SK-N-SH (cell line): Measurements from ENCODE around the gene PRKD2. TPM values are rescaled to one million over a fixed set of nuclear protein-coding genes. Genes with fewer than 3 reads are reported as not detected.
A peak's percentile ranks its signal among the peaks of the same experiment; 100 is the strongest.

Source experiments
- CTCF ChIA-PET: fragments of 300-600, 350-600 bp; formaldehyde crosslinking; extraction: SDS; loops from one replicate; lab custom pipeline; 2021; lab: Yijun Ruan, JAX
- POLR2A ChIA-PET: fragments of 350-600 bp; sonication (Branson Sonifier 250); formaldehyde crosslinking; extraction: SDS; loops from one replicate; lab custom pipeline; 2020; ENCODE audit warnings: antibody characterized with exemption, inconsistent platforms; lab: Yijun Ruan, JAX
- DNase-seq: peaks from one replicate; pipeline ENCODE4 v3.0.0; 2012
- H2AFZ ChIP-seq: fragments of 200-600 bp; sonication (generic); 2 replicates; pipeline ENCODE4 v1.8.1; 2016; ENCODE audit warnings: antibody characterized with exemption, mild to moderate bottlenecking, low read depth
- H3F3A ChIP-seq: fragments of 200-600 bp; sonication (generic); replicated peaks from 2 replicates; pipeline ENCODE3; 2016; ENCODE audit warnings: antibody characterized with exemption, mild to moderate bottlenecking; ENCODE audit not compliant: insufficient read depth
- H3K27ac ChIP-seq, 2 experiments: fragments of 200-500 bp in 1 of 2; fragments of 200-600 bp in 1 of 2; sonication (Bioruptor generic) in 1 of 2; sonication (generic), shearing (Covaris generic) in 1 of 2; 2 replicates each; pipeline versions ENCODE4 v1.5.1 to v1.6.1; 2014 to 2016; ENCODE audit warnings: low read depth in 2 of 2, inconsistent platforms in 1 of 2, low read length in 1 of 2, mild to moderate bottlenecking in 1 of 2, mixed read lengths in 1 of 2
- H3K27me3 ChIP-seq: fragments of 200-600 bp; sonication (generic), shearing (Covaris generic); 2 replicates; pipeline ENCODE4 v1.6.1; 2016; ENCODE audit warnings: mixed run types; ENCODE audit not compliant: insufficient read depth
- H3K36me3 ChIP-seq, 2 experiments: fragments of 200-500 bp in 1 of 2; fragments of 200-600 bp in 1 of 2; sonication (Bioruptor generic) in 1 of 2; sonication (generic) in 1 of 2; replicated peaks in 1 of 2; 2 replicates each; pipeline versions ENCODE3 to v1.5.1; 2014 to 2016; ENCODE audit warnings: low read length in 1 of 2, mild to moderate bottlenecking in 1 of 2; ENCODE audit not compliant: insufficient read depth in 2 of 2, control insufficient read depth in 1 of 2
- H3K4me1 ChIP-seq, 2 experiments: fragments of 200-500 bp in 1 of 2; fragments of 200-600 bp in 1 of 2; sonication (Bioruptor generic) in 1 of 2; sonication (generic), shearing (Covaris generic) in 1 of 2; 2 replicates each; pipeline versions ENCODE4 v1.5.1 to v1.6.1; 2014 to 2016; ENCODE audit warnings: low read depth in 1 of 2, low read length in 1 of 2, mixed run types in 1 of 2; ENCODE audit not compliant: insufficient read depth in 2 of 2, control insufficient read depth in 1 of 2
- H3K4me2 ChIP-seq: fragments of 200-600 bp; sonication (generic), shearing (Covaris generic); 2 replicates; pipeline ENCODE4 v1.6.1; 2017; ENCODE audit warnings: mixed run types
- H3K4me3 ChIP-seq, 2 experiments: fragments of 200-500 bp in 1 of 2; fragments of 200-600 bp in 1 of 2; sonication (Bioruptor generic) in 1 of 2; sonication (generic), shearing (Covaris generic) in 1 of 2; 2 replicates each; pipeline versions ENCODE4 v1.5.1 to v1.8.1; 2014 to 2016; ENCODE audit warnings: low read depth in 2 of 2, inconsistent platforms in 1 of 2, low read length in 1 of 2, mild to moderate bottlenecking in 1 of 2, mixed read lengths in 1 of 2, moderate library complexity in 1 of 2
- H3K79me2 ChIP-seq: fragments of 200-600 bp; sonication (generic); 2 replicates; pipeline ENCODE4 v1.8.1; 2017; ENCODE audit warnings: mild to moderate bottlenecking; ENCODE audit not compliant: insufficient read depth
- H3K9ac ChIP-seq: fragments of 200-600 bp; sonication (generic); 2 replicates; pipeline ENCODE4 v1.6.1; 2017; ENCODE audit warnings: mixed run types
- H3K9me2 ChIP-seq: fragments of 200-600 bp; sonication (generic); 2 replicates; pipeline ENCODE4 v1.6.1; 2017; ENCODE audit warnings: mixed run types
- H3K9me3 ChIP-seq: fragments of 200-600 bp; sonication (generic); 2 replicates; pipeline ENCODE4 v1.6.1; 2017; ENCODE audit warnings: mixed run types, mild to moderate bottlenecking, moderate library complexity
- H4K20me1 ChIP-seq: fragments of 200-600 bp; sonication (generic); 2 replicates; pipeline ENCODE4 v1.6.1; 2017; ENCODE audit warnings: mild to moderate bottlenecking, mixed run types; ENCODE audit not compliant: insufficient read depth
- CHD2 ChIP-seq: fragments of 150-350 bp; IDR thresholded peaks from 2 replicates; pipeline ENCODE4 v1.6.1; 2018; ENCODE audit warnings: low read length; ENCODE audit not compliant: partially characterized antibody
- ELF1 ChIP-seq: IDR thresholded peaks from 2 replicates; pipeline ENCODE4 v1.4.0; 2012
- FOXM1 ChIP-seq: IDR thresholded peaks from 2 replicates; pipeline ENCODE4 v1.4.0; 2012; ENCODE audit warnings: low read depth, mild to moderate bottlenecking
- GABPA ChIP-seq: IDR thresholded peaks from 2 replicates; pipeline ENCODE4 v1.4.0; 2012; ENCODE audit warnings: low read depth, mild to moderate bottlenecking
- JUND ChIP-seq: IDR thresholded peaks from 2 replicates; pipeline ENCODE4 v1.4.0; 2012
- MAX ChIP-seq: IDR thresholded peaks from 2 replicates; pipeline ENCODE4 v1.4.0; 2012; ENCODE audit warnings: low read depth
- MXI1 ChIP-seq: IDR thresholded peaks from 2 replicates; pipeline ENCODE4 v1.6.1; 2012; ENCODE audit warnings: mild to moderate bottlenecking, low read depth, low read length, improper control_type of control experiment
- NFIC ChIP-seq: IDR thresholded peaks from 2 replicates; pipeline ENCODE4 v1.4.0; 2012; ENCODE audit warnings: borderline replicate concordance
- NRF1 ChIP-seq: IDR thresholded peaks from 2 replicates; pipeline ENCODE4 v1.6.1; 2012; ENCODE audit warnings: low read depth, mild to moderate bottlenecking, low read length
- PBX3 ChIP-seq: IDR thresholded peaks from 2 replicates; pipeline ENCODE4; 2012
- RAD21 ChIP-seq: IDR thresholded peaks from 2 replicates; pipeline ENCODE4 v1.6.1; 2012; ENCODE audit warnings: mild to moderate bottlenecking, low read length
- RFX5 ChIP-seq: IDR thresholded peaks from 2 replicates; pipeline ENCODE4 v1.6.1; 2012; ENCODE audit warnings: mild to moderate bottlenecking, improper control_type of control experiment, low read length
- SMC3 ChIP-seq: IDR thresholded peaks from 2 replicates; pipeline ENCODE4 v1.6.1; 2012; ENCODE audit warnings: low read depth, low read length, improper control_type of control experiment
- TAF1 ChIP-seq: IDR thresholded peaks from 2 replicates; pipeline ENCODE4 v1.6.1; 2012; ENCODE audit warnings: low read depth, mild to moderate bottlenecking, low read length, moderate library complexity, borderline replicate concordance
- TEAD4 ChIP-seq: IDR thresholded peaks from 2 replicates; pipeline ENCODE4 v1.4.0; 2012; ENCODE audit warnings: mild to moderate bottlenecking, borderline replicate concordance; ENCODE audit not compliant: insufficient read depth
- YY1 ChIP-seq: IDR thresholded peaks from 2 replicates; pipeline ENCODE4 v1.4.0; 2012; ENCODE audit warnings: low read depth, mild to moderate bottlenecking
- WGBS: methylation state at CpG from one replicate; pipeline ENCODE4 v1.1.6; 2017; ENCODE audit warnings: low lambda C conversion rate; 5-methylcytosine and 5-hydroxymethylcytosine counted together
- polyA plus RNA-seq, 3 experiments: library from polyadenylated mRNA; depleted of rRNA; stranded (reverse); fragments of >200 nt; gene quantifications; 2 replicates each; pipeline ENCODE4 v1.2.3, GENCODE V29; 2012
- TF ChIP-seq, protein P1 (sequence below): fragments of 150-350 bp; IDR thresholded peaks from 2 replicates; pipeline ENCODE4 v1.6.1; 2017; ENCODE audit warnings: antibody characterized with exemption, low read length, low read depth, borderline replicate concordance
- TF ChIP-seq, protein P2 (sequence below): fragments of 150-350 bp; IDR thresholded peaks from 2 replicates; pipeline ENCODE4 v1.6.1; 2016; ENCODE audit warnings: mild to moderate bottlenecking, low read depth, low read length

Gene PRKD2
- polyA plus RNA-seq, 1 of the 3 experiments (the other 2 are of a cell fraction), result 21.4 TPM

- 0 out of 2 replicates have a peak, but pooled peaks have one; percentile 4 for TF ChIP-seq PBX3
- no peak for TF ChIP-seq TEAD4
- no peak for TF ChIP-seq GABPA
- TF ChIP-seq SMC3, result no peak
- TF ChIP-seq RFX5, result peak; percentile 79
- TF ChIP-seq NFIC, result peak; percentile 76
- no peak for TF ChIP-seq RAD21
- TF ChIP-seq, protein P1, sequence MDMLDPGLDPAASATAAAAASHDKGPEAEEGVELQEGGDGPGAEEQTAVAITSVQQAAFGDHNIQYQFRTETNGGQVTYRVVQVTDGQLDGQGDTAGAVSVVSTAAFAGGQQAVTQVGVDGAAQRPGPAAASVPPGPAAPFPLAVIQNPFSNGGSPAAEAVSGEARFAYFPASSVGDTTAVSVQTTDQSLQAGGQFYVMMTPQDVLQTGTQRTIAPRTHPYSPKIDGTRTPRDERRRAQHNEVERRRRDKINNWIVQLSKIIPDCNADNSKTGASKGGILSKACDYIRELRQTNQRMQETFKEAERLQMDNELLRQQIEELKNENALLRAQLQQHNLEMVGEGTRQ, result peak; percentile 66; the same call in 1 of the 2 replicates
- TF ChIP-seq FOXM1, result no peak
- TF ChIP-seq MAX, result peak; percentile 83
- peak; percentile 87 for TF ChIP-seq MXI1
- TF ChIP-seq, all 33 proteins: peak for 11
Observed at GRCh38 chr19:46661020-46661731, 55.7 kb downstream of the PRKD2 start, which contains the start of gene DACT3 (continued).

GRCh38 chr19:46660551-46661019 is 56.3 kb downstream of the PRKD2 start:
- CTCF ChIA-PET, result interaction anchor here (1.0 to 9.5 kb wide), 8 partner anchors 8 to 124 kb away, joined by 3 to 471 read pairs (median 22); partner anchors contain the start of genes CALM3, GNG8 and PTGIR
- peaks cover 0 to 18% of the 10 kb centered on the region in 2 experiments; a peak in 1 of 4 replicates for H3K4me1 ChIP-seq
- peak overlapping the region; percentile 69 to 88 for H3K4me3 ChIP-seq
- peak overlapping the region; percentile 60 for H2AFZ ChIP-seq
- H3F3A ChIP-seq, result peaks cover 17% of the 10 kb centered on the region
- peak overlapping the region; percentile 56; the same call in 1 of the 2 replicates for H3K9ac ChIP-seq
- WGBS, result no CpG with 5 or more reads among the region's 40 CpGs
- peak; percentile 74 for DNase-seq
- no peaks in the 10 kb centered on the region for H3K9me3 ChIP-seq
- no peaks in the 10 kb centered on the region for H3K9me2 ChIP-seq
- H3K36me3 ChIP-seq, result peaks cover 0 to 3% of the 10 kb centered on the region in 2 experiments
- peaks cover 5% of the 10 kb centered on the region; the same call in 1 of the 2 replicates for H4K20me1 ChIP-seq
- peak overlapping the region; percentile 90 for H3K4me2 ChIP-seq
- peak overlapping the region; percentile 18 to 80; a peak in 3 of 4 replicates for H3K27ac ChIP-seq
- TF ChIP-seq SMC3 (no peak), NRF1 (no peak), ELF1 (no peak), PBX3 (no peak), TAF1 (no peak), MAX (no peak), JUND (no peak), YY1 (no peak), RFX5 (no peak), CHD2 (no peak)
- TF ChIP-seq, protein P2, sequence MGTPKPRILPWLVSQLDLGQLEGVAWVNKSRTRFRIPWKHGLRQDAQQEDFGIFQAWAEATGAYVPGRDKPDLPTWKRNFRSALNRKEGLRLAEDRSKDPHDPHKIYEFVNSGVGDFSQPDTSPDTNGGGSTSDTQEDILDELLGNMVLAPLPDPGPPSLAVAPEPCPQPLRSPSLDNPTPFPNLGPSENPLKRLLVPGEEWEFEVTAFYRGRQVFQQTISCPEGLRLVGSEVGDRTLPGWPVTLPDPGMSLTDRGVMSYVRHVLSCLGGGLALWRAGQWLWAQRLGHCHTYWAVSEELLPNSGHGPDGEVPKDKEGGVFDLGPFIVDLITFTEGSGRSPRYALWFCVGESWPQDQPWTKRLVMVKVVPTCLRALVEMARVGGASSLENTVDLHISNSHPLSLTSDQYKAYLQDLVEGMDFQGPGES, result no peak
- POLR2A ChIA-PET, result interaction anchor here (0.9 to 4.0 kb wide), 5 partner anchors 25 to 46 kb away, joined by 4 to 31 read pairs (median 12); partner anchors contain the start of gene GNG8
- H3K79me2 ChIP-seq, result no peaks in the 10 kb centered on the region; the same call in 1 of the 2 replicates
- H3K27me3 ChIP-seq, result no peaks in the 10 kb centered on the region
